ENCODE data around the gene SAMD11. TPM values are rescaled to one million over a fixed set of nuclear protein-coding genes. Genes with fewer than 3 reads are reported as not detected.
"Not testable (repeated sequence)": the region's sequence is repeated elsewhere in the genome, so short reads cannot be mapped to it uniquely, and the experiment has no call there.

SAMD11 gene
- total RNA-seq, 1 donor = not detected

DNA sequence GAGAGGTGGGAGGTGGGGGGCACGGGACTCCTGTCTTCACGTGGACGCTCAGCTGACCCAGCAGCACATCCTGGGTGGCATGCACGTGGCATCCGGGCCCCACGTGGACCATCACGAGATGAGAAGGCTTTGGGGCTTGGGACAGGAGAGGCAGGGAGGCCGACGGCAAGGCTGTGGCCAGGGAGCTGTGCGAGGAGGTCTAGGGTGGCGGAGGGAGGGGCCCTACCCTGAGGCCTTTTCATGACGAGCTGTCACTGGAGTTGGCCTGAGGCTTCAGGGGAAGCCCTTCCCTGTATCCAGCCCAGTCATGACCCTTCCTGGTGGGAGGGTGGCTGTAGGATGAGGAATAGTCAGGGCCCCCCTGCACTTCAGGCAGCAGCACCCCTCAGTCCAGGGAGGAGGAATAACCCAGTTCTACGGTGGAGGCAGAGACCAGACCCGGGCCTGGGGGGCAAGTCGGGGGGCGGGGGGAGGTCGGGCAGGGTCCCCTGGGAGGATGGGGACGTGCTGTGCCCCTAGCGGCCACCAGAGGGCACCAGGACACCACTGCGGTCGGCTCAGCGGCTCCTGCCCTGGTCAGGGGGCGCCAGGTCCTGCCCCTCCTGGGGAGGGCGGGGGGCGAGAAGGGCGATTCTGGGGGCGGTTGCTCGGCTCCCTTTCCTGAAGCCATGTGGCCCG lies 60.2 kb downstream of the SAMD11 start:
- no peak overlapping the region for H3K4me3 ChIP-seq (ENCODE audit: low read length)
- H3K4me1 ChIP-seq (ENCODE audit: insufficient read depth, low read length) = no peaks in the 10 kb centered on the region
- no peaks in the 10 kb centered on the region for H3K9me3 ChIP-seq (ENCODE audit: low read depth, low read length)
- no peaks in the 10 kb centered on the region for H3K27me3 ChIP-seq (ENCODE audit: insufficient read depth, low read length)

GRCh38 chr1:984476-984814 lies 60.7 kb downstream of the SAMD11 start:
- no peaks in the 10 kb centered on the region for H3K4me1 ChIP-seq (ENCODE audit: insufficient read depth, low read length)
- H3K4me3 ChIP-seq (ENCODE audit: low read length) = no peak overlapping the region
- peaks cover 2% of the 10 kb centered on the region for H3K27me3 ChIP-seq (ENCODE audit: insufficient read depth, low read length)
- H3K9me3 ChIP-seq (ENCODE audit: low read depth, low read length) = no peaks in the 10 kb centered on the region

DNA sequence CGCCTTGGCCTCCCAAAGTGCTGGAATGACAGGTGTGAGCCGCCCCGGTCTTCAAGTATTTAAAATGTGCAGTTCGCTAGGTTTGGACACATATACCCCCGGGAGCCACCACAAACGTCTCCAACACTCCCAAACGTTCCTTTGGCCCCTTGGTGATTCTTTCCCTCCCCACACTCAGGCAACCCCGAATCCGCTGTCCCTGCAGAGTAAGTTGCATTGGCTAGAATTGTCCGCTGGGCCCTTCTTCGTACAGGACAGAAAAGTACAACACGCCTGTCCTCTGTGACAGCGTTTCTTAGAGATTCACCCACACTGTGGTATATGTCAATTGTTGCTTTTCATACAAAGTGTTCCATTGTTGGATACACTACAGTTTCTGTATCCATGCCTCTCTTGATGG lies 61.4 kb downstream of the SAMD11 start:
- no peaks in the 10 kb centered on the region for H3K4me1 ChIP-seq (ENCODE audit: insufficient read depth, low read length)
- H3K27me3 ChIP-seq (ENCODE audit: insufficient read depth, low read length) = peaks cover 2% of the 10 kb centered on the region
- no peak overlapping the region for H3K4me3 ChIP-seq (ENCODE audit: low read length)
- no peaks in the 10 kb centered on the region for H3K9me3 ChIP-seq (ENCODE audit: low read depth, low read length)

GRCh38 chr1:988061-988460 lies 64.3 kb downstream of the SAMD11 start:
- not testable (repeated sequence) for H3K4me1 ChIP-seq (ENCODE audit: insufficient read depth, low read length); H3K27me3 ChIP-seq (ENCODE audit: insufficient read depth, low read length)

DNA sequence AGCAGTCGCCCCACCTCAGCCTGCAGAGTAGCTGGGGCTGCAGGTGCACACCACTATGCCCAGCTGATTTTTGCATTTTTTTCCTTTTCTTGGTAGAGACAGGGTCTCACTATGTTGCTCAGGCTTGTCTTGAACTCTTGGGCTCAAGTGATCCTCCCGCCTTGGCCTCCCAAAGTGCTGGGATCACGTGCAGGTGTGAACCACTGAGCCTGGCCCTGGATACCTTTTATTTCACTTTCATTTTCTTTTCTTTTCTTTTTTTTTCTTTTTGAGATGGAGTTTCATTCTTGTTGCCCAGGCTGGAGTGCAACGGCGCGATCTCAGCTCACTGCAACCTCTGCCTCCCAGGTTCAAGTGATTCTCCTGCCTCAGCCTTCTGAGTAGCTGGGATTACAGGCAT lies 67.6 kb downstream of the SAMD11 start:
- not testable (repeated sequence) for H3K27me3 ChIP-seq (ENCODE audit: insufficient read depth, low read length); H3K4me3 ChIP-seq (ENCODE audit: low read length); H3K9me3 ChIP-seq (ENCODE audit: low read depth, low read length); H3K4me1 ChIP-seq (ENCODE audit: insufficient read depth, low read length)

More at GRCh38 chr1:988061-988460, 64.3 kb downstream of the SAMD11 start:
- not testable (repeated sequence) for H3K4me3 ChIP-seq (ENCODE audit: low read length); H3K9me3 ChIP-seq (ENCODE audit: low read depth, low read length)

GRCh38 chr1:991895-992294 lies 68.2 kb downstream of the SAMD11 start:
- Histone ChIP-seq H3K4me1 (ENCODE audit: insufficient read depth, low read length) (no peaks in the 10 kb centered on the region), H3K9me3 (ENCODE audit: low read depth, low read length) (no peaks in the 10 kb centered on the region), H3K4me3 (ENCODE audit: low read length) (no peak overlapping the region), H3K27me3 (ENCODE audit: insufficient read depth, low read length) (peaks cover 4% of the 10 kb centered on the region)

DNA sequence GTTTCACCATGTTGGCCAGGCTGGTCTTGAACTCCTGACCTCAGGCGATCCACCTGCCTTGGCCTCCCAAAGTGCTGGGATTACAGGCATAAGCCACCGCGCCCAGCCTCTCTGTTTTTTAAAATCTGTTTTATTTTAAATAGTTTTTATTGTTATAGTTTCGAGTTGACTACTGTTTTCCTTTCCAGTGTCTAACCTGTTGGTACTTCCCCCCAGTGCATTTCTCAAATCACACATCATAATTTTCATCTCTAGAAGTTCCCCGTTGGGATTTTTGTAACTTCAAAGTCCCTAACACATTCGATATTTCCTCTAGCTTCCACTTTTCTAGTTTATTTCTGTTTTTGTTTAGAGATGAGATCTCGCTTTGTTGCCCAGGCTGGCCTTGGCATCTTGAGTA lies 68.6 kb downstream of the SAMD11 start:
- H3K4me1 ChIP-seq (ENCODE audit: insufficient read depth, low read length) = no peaks in the 10 kb centered on the region
- no peaks in the 10 kb centered on the region for H3K9me3 ChIP-seq (ENCODE audit: low read depth, low read length)
- no peak overlapping the region for H3K4me3 ChIP-seq (ENCODE audit: low read length)
- H3K27me3 ChIP-seq (ENCODE audit: insufficient read depth, low read length) = peaks cover 9% of the 10 kb centered on the region

DNA sequence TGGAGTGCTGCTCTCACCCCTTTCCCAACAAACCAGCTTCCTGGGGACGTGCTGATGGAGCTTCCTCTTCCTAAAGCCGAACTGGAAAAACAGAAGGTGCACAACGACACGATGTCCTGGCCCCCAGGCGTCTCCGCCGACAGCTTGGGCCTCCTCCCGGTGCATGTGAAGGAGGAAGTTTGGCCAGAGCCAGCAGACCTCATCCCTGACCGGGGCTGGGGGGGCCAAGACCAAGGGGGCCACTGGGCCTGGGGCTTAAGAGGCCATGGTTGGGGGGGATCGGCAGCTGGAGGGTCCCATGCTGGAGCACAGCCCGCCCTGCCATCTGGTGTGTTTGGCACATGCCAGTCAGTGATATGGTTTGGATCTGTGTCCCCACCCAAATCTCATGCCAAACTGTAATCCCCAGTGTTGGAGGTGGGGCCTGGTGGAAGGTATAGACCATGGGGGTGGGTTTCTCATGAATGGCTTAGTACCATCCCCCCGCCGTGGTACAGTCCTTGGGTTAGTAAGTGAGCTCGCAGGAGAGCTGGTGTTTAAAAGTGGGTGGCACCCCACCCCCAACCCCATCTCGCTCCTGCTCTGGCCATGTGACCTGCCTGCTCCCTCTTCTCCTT lies 69.8 kb downstream of the SAMD11 start:
- Histone ChIP-seq H3K4me1 (ENCODE audit: insufficient read depth, low read length) (peaks cover 4% of the 10 kb centered on the region), H3K4me3 (ENCODE audit: low read length) (no peak overlapping the region), H3K27me3 (ENCODE audit: insufficient read depth, low read length) (peaks cover 20% of the 10 kb centered on the region), H3K9me3 (ENCODE audit: low read depth, low read length) (no peaks in the 10 kb centered on the region)

Other genes with a start within 250 kb of the SAMD11 start
- gene OR4F16, start 237.3 kb upstream of the SAMD11 start, total RNA-seq = not detected
- gene NOC2L, start 35.3 kb downstream of the SAMD11 start, total RNA-seq = 27.2 TPM
- gene KLHL17, start 36.7 kb downstream of the SAMD11 start, total RNA-seq = 2.2 TPM
- gene PLEKHN1, start 42.6 kb downstream of the SAMD11 start, total RNA-seq = 0.10 TPM
- gene PERM1, start 58.2 kb downstream of the SAMD11 start, total RNA-seq = 0.10 TPM
- gene HES4, start 76.2 kb downstream of the SAMD11 start, total RNA-seq = 3.6 TPM
- 50.6 TPM for gene ISG15, start 89.6 kb downstream of the SAMD11 start, total RNA-seq
- gene AGRN, start 96.2 kb downstream of the SAMD11 start, total RNA-seq = 2.6 TPM
- not detected for gene RNF223, start 150.4 kb downstream of the SAMD11 start, total RNA-seq
- gene C1orf159, start 192.2 kb downstream of the SAMD11 start, total RNA-seq = 9.6 TPM
- gene TTLL10, start 250.0 kb downstream of the SAMD11 start, total RNA-seq = 0.42 TPM